Jurkat, Clone E6-1 (cell line): ENCODE data around the gene POU2AF3.
"Not testable (repeated sequence)": the region's sequence is repeated elsewhere in the genome, so short reads cannot be mapped to it uniquely, and the experiment has no call there.

ENCODE experiments used
- DNase-seq: peaks from one replicate; pipeline ENCODE4 v3.0.0-alpha.2; 2011; ENCODE audit warnings: low read depth, low spot score
- H3K4me3 ChIP-seq: 2 replicates; pipeline ENCODE4 v1.5.1; 2011; ENCODE audit warnings: mild to moderate bottlenecking, low read length, control low read depth, moderate library complexity

The POU2AF3 gene

DNA sequence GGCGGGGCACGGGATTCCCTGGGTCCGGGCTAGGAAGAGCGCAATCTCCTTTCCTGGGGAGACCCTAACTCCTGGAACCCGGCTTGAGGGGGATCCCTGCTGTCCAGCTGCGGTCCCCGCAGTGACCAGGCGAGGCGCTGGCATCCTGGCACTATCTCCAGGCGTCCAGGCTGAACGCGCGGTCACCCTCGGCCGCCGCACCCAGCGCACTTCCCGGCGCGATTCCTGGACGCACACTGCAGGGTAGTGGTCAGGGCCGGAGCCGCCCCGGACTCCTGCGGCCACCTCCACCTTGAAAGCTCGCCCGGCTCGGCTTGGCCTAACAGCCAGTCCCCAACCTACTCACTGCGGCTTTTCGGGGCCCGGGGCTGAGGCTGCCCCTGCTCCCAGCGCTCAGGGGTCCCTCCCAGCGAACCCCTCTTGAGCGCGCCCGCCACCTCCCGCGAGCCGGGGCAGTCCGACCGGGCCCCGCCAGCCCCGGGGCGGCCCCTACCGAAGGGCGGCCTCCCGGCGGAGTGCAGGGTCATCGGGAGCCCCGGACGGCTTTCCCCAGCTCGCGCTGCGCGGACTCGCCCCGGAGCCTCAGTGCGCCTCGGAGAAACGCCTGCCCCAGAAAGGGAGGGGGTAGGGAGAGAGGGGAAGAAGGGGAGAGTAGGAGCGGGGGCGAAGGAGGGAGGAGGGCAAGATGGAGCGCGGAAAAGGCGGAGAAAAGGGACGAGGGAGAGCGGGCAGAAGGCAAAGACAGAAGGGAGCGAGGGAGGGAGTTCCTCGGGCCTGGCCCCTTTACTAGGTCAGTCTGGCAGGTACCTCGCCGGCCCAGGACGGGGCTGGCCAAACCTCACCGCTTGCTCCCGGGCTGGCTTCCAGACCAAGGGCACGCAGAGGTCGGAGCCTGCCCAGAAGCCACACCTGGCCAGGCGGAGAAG lies 1.0 kb downstream of the POU2AF3 start:
- no peak for DNase-seq
- no peak overlapping the region for H3K4me3 ChIP-seq

DNA sequence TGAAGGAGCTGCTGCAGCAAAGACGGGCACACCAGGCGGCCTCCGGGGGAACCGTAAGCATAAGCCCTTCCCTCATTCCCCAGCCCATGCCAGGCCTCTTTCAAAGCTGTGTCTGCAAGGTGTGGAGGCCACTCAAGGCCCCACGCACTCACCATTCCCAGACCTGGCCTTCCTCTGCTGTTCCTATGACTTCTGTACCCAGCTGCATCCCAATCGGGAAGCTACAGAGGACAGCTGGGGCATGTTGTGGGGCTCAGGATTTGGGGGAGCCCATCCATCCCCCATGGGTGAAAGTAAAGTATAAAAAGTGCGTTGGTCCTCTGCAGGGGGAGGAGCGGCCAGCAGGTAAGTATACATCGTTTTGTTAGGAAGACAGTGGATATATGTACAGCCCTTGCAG lies 2.2 kb downstream of the POU2AF3 start:
- DNase-seq, result no peak
- H3K4me3 ChIP-seq, result no peak overlapping the region

DNA sequence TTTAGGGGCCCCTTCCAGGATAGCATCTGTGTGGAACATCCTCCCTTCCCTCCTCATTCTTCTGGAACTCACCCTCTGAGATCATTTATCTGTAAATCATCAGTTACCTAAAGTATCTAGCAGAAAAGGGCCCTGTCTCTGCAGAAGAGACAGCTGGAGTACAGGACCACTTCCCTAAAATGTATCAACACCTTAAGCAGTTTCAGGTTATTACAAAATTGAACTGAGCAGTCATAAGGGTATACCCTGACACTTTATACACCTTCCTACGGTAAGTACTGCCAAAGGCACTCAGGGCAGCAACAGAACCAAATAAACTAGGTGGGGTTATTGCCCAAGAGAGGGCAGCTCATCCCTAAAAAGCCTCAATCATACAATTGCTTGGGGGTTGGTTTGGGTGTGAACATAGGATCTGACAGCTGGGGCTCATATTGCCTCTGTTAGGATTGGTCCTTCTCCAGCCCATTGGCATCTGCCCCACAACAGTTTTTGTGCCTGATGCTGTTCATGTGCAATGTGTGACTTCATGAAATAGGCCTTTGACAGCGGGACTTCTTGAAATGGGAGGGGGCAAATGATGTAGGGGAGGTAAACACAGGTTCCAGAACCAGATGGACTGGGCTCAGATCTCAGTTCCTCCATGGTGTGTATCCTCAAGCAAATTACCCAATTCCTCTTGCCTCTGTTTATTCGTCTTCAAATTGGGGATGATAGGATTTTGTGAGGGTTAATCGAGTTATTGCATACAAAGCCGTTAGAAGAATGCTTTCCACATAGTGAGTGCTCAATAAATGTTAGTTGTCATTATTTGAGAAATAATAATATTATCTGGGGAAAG lies 2.9 kb downstream of the POU2AF3 start:
- DNase-seq, result no peak
- no peak overlapping the region for H3K4me3 ChIP-seq

DNA sequence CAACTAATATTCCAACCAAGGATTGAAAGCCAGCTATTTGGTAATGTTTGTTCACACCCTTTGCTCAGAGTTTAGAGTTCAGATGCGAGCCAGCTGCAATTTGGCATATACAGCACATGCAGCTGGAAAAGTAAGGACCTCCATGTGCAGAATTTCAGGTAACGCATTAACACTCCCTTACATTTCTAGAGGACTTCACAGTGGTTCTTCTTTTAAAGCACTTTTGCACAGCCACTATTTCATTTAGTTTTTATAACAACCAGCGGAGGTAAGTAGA lies 3.4 kb downstream of the POU2AF3 start:
- no peak for DNase-seq
- no peak overlapping the region for H3K4me3 ChIP-seq

DNA sequence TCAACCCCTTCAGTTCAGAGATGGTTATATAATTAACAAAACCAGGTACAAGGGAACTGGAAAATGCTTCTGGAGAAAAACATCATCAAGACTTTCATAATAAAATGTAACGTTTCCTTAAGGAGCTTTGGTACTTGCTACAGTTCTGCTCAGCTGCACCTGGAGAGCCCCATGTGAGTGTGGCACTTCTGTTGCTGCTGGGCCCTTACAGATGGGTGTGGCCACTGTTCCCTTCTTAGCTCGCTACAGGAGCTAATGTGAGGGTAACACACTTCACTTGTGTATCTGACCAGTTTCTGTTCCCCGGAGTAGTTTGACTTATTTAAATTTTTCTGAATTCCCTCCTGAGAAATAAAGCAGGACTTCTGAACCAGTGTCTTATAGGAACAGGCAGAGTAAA lies 4.0 kb downstream of the POU2AF3 start:
- H3K4me3 ChIP-seq, result no peak overlapping the region
- no peak for DNase-seq

DNA sequence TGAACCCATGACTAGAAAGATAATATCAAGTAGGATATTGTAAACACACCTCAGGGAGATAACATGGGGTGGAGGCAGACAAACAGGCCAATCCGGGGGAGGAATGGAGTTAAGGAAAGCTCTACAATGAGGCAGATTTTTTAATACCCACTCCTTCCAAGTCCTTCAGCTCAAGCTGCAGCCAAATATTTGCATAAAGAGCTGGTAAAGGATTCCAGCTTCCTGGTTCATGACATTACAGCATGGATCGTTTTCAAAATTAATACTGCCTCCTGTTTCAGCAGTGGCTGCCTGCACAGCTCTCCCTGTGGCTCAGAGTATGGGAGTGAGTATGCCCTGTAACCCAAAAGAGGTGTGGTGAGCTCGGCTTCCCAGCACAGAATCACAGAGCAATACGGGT lies 5.1 kb downstream of the POU2AF3 start:
- DNase-seq, result no peak
- no peak overlapping the region for H3K4me3 ChIP-seq

DNA sequence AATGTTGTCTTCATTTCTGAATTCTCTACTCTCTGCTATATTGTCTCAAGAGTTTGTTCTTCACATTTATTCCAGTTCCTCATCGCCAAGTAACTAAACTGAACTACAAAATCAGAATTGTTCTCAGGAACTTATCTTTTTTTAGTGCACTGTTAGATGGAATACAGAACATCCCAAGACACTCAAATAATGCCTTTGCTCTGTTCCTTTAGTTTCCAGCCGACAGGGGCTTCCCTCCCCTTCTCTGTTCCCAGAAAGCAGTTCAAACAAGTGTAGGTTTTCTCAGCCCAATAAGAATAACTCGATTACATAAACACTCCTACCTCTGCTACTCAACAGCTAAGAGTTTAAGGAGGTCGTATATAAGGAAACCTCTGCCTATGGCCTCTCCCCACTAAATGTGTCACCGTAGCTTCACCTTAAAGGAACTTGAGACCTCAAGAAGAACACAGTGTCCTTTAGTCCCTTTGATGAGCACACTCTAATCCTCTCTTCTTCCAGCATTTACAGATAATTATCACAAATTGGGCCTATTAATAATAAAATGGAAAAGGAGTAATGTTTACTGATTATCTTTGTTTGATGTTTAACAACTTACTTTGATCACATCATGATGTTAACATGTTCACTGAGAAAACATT lies 6.9 kb downstream of the POU2AF3 start:
- no peak overlapping the region for H3K4me3 ChIP-seq
- no peak for DNase-seq

DNA sequence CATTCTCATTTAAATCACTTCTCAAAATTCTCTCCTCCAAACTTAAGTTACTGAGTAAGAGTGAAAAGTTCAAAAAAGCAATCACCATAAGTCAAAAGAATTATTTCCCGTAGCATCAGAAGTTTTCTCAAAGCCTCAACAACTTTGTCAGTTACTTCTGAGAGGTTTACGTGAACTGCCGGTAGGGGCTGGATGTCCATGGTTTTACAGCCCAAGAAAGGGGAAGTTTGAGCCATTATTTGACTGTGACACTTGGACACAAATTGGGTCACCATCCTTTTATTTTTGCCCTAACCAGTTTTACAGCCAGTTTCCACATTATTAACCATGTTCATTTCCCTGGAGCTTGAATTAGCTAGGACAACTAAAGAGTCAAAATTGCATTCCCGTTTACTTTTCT lies 7.5 kb downstream of the POU2AF3 start:
- DNase-seq, result no peak
- H3K4me3 ChIP-seq, result no peak overlapping the region

DNA sequence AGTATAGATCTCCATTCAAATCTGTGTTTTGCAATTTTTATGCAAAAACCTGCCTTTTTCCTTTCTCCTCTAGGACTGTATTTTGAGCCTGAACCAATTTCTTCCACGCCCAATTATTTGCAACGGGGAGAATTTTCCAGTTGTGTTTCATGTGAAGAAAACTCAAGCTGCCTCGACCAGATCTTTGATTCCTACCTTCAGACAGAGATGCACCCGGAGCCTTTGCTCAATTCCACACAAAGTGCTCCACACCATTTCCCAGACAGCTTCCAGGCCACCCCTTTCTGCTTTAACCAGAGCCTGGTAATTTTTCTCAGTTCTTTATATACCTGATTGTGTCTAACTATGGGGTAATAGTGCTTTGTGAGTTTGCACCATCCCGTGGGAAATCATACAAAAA lies 8.0 kb downstream of the POU2AF3 start:
- no peak overlapping the region for H3K4me3 ChIP-seq
- DNase-seq, result no peak

DNA sequence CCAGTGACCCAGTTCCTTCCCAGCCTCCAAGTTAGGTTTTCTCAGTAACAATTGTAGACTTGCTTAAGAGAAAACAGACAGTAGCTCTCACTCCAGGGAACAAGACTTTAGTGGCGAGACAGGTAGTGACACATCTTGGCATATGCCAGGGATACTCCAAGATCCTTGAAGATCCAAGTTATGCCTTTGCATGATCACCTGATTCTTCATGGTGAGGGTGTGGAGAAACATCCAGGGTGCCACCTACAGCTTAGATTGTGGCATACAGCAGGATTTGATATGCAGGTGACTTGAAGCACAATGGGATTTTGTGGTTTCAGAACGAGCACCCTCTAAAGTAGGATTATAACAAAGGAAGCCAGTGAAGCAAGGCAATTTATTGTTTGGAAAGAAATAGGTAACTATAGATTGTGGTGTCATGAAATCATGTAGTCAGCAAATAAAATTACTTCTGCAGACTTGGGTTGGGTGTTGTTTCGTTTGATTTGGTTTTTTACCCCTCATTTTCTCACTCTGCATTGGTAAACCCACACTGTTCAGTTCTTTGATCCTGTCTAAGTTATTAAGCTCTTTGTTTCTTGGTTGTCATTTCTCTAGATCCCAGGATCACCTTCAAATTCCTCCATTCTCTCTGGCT lies 9.2 kb downstream of the POU2AF3 start:
- H3K4me3 ChIP-seq, result no peak overlapping the region
- no peak for DNase-seq

DNA sequence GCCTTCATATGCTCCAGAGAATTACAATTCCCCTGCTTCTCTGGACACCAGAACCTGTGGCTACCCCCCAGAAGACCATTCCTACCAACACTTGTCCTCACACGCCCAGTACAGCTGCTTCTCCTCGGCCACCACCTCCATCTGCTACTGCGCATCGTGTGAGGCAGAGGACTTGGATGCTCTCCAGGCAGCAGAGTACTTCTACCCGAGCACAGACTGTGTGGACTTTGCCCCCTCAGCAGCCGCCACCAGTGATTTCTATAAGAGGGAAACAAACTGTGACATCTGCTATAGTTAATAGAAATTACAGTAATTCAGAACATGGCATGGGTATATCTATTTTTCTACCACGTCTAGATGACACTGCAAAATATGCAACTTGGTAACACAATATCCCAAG lies 9.8 kb downstream of the POU2AF3 start:
- DNase-seq, result no peak

DNA sequence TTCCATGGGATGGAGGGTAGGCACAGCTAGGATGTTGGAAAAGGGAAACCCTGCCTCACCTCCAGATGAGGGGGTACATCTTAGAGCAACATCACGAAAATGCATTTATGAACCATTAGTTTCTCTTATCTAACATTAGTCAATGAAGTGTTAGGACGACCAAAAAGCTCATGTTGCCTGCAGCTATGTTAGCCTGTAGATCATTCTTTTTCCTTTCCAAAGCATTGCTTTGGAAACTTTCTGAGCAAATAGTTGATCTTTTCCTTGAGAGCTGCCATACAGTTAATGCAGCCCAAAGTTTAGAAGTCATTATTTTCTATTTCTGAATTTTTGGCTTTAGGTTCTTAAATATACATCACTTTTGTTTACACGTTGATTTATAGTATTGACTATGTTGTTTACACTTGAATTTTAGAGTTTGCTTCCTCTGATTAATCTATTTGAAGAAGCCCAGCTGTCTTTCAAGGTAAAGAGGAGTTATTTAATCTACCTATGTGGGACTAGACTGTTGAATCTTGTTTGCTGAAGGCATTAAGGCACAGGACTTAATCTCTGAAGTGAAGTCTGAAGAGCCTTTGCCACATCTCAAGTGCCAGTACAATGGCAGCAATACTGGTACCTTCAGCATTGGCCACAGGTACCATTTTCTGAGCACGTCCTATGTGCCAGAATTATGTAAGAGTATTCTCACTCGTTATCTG lies 11.0 kb downstream of the POU2AF3 start:
- H3K4me3 ChIP-seq, result no peak overlapping the region
- no peak for DNase-seq

More for the DNA sequence above, 9.8 kb downstream of the POU2AF3 start:
- H3K4me3 ChIP-seq, result no peak overlapping the region

DNA sequence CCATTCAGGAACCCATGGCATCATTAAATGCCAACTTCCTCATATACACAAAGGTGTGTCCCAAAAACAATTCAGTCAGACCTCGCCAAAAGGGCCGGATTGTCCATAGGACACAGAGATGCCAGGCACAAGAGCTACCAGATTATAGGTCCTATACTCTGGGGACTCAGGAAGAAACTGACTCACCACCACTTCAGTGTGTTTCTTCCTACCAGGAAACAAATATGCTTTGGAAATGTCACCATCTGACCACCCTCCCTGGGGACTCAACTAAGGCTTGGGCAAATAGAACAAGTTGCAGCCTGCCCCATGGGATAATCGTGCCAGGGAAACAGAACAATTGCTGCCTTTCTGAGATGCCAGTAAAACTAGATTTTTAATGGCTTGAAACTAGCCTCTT lies 11.7 kb downstream of the POU2AF3 start:
- DNase-seq, result no peak

DNA sequence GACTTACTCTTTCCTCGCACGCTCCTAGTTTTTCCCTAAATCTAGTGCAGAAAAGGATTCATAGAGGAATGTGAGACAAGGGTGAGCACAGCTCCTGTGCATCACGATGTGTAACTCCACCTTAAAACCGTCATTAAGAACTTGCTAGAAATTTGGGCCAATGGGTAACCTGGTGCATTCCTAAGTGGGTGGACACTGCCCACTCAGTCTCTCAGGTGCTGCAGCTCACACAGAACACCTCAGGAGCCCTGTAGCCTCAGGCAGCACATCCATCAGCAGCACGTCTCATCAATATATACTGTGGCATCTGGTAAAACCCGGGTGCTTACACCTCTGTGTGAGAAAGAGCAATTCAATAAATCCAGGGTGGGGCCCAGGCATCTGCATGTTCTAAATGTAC lies 12.4 kb downstream of the POU2AF3 start:
- H3K4me3 ChIP-seq, result no peak overlapping the region
- DNase-seq, result no peak

More for the DNA sequence above, 11.7 kb downstream of the POU2AF3 start:
- no peak overlapping the region for H3K4me3 ChIP-seq

DNA sequence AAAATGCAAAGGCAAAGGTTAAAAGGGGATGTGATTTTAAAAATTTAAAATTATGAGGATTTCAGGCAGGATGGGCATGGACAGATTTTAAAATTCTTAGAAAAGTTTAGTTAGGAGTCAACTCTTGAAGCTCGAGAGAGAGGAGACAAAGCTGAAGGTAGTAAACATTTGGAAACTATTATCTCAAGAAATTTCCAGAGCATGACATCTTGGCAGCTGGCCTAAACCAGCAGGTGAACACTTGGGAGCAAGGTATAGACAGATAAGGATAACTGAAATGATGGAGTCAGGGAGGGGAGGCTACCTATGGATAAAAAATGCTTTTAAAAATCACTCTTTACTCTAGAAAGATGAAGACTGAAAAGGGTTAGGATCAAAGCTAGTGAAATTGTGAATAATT lies 13.7 kb downstream of the POU2AF3 start:
- no peak overlapping the region for H3K4me3 ChIP-seq
- DNase-seq, result no peak

DNA sequence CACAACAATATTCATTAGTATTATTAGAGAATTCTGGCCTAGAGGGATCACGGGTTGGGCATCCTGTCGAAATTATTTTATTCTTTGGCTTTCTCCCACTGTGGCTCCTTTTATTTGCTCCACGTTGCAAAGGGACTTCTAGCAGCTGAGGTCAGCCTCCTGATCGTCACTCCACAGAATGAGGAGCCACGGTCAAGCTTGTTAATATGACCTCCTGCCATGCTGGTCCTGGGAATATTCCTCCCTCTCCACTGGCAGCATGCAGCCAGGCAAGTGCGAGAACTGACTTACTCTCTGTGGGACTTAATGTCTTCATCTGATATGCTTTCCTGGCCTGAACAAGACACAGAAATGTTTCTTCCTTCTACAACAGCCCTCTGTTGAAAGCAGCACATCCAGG lies 20.9 kb downstream of the POU2AF3 start:
- no peak for DNase-seq
- H3K4me3 ChIP-seq, result no peak overlapping the region

DNA sequence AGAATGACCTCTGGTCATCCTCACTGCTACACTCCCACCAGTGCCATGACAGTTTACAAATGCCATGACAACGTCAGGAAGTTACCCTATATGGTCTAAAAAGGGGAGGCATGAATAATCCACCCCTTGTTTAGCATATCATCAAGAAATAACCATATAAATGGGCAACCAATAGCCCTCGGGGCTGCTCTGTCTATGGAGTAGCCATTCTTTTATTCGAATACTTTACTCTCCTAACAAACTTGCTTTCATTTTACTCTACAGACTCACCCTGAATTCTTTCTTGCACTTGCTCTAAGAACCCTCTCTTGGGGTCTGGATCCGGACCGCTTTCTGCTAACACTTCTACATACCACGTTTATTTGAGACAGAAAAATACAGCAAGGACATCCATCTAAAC lies 21.9 kb downstream of the POU2AF3 start:
- DNase-seq, H3K4me3 ChIP-seq: not testable (repeated sequence)

DNA sequence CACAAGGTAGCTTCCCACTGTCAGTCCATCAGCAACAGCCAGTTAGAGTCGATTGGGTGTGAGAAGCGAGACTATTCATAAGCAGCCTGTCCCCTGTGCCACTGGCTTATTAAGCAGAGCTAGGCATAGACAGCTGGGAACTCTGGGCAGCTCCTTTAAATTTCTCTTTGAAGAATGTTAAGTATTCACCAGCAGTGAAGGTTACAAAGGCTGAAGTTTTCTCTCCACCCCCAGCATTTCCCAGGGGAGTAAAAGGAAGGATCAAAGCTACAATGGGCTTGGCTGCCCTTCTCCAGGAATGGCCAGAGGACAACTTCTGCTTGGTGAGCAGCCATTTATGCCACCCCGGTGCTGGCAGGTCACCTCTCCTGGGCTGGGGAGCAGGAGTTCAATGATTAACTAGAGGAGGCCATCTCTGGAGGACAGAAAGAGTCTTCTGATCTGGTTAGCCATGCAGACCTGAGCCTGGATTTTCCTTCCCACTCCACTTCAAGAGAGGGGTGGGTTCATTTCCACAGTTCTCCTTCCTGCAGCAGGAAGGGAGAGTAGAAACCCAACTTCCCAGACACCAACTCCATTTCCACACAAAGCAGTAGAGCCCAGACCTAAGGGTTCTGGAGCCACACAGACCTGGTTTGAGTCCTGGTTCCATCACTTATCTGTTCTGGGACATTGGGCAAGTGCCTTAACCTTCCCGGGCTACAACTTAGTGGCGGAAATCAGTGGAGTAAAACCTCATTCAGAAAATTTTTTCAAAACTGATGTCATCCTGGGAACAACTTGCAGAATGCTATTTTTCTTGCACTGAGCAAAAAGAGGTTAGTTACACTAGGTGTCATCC lies 22.6 kb downstream of the POU2AF3 start:
- no peak for DNase-seq
- no peak overlapping the region for H3K4me3 ChIP-seq
